ENCODE data around the gene NOS1.

- no peak for TF ChIP-seq CTCF (conservative IDR thresholded peaks at IDR 0.05 in 1 of 2, IDR thresholded peaks at IDR 0.05 in 1 of 2; ENCODE audit: extremely low read depth in 1 of 2, insufficient read depth in 1 of 2, low read depth in 1 of 2, low read length in 2 of 2)
- TF ChIP-seq EZH2 (IDR thresholded peaks at IDR 0.05; ENCODE audit: borderline replicate concordance, low read length) = no peak
Measured at GRCh38 chr12:117188961-117189724, 172.3 kb downstream of the NOS1 start.
